Activated CD8-positive, alpha-beta T cell treated with anti-CD3 and anti-CD28 coated beads, Interleukin-2, amount 10 ng/mL, durations not matched to agents 7 days and 5 days (primary cell): ENCODE measurements around the gene CRIP2. TPM values are rescaled to one million over a fixed set of nuclear protein-coding genes. Genes with fewer than 3 reads are reported as not detected.

Experiments used
- ATAC-seq: fragments of 150-1000 bp; cut with Tn5 transposase; one replicate; pipeline ENCODE4 v1.10.0; 2021; ENCODE audit warnings: moderate library complexity
- CTCF ChIA-PET: fragments of 350-600 bp; sonication (Branson Sonifier 250); formaldehyde crosslinking; loops from one replicate; lab custom pipeline; 2021; ENCODE audit warnings: antibody characterized with exemption; lab: Charles Lee
- POLR2A ChIA-PET: fragments of 350-600 bp; sonication (Branson Sonifier 250); formaldehyde crosslinking; loops from one replicate; lab custom pipeline; 2021; ENCODE audit warnings: antibody characterized with exemption; lab: Charles Lee
- DNase-seq: peaks from one replicate; pipeline ENCODE4 v3.0.0-alpha.2; 2020
- H3K27ac Mint-ChIP-seq: one replicate; pipeline ENCODE4 v1.8.0; 2021; ENCODE audit warnings: mild to moderate bottlenecking, mixed read lengths
- H3K27me3 Mint-ChIP-seq: one replicate; pipeline ENCODE4 v1.8.0; 2021; ENCODE audit warnings: low read depth, mixed read lengths
- H3K36me3 Mint-ChIP-seq: one replicate; pipeline ENCODE4 v1.8.0; 2021; ENCODE audit warnings: low read depth, mixed read lengths
- H3K4me1 Mint-ChIP-seq: one replicate; pipeline ENCODE4 v1.8.0; 2021; ENCODE audit warnings: low read depth, mixed read lengths
- H3K4me3 Mint-ChIP-seq: one replicate; pipeline ENCODE4 v1.8.0; 2021; ENCODE audit warnings: mild to moderate bottlenecking, mixed read lengths
- H3K9me3 Mint-ChIP-seq: one replicate; pipeline ENCODE4 v1.8.0; 2022; ENCODE audit warnings: mixed read lengths; ENCODE audit not compliant: insufficient read depth
- total RNA-seq, 2 experiments: library from RNA; stranded (reverse); gene quantifications; one replicate each; pipeline ENCODE4 v1.2.3, GENCODE V29; 2021

Gene CRIP2
- total RNA-seq, 2 experiments from 2014 or later = 0.21 to 0.31 TPM

DNA sequence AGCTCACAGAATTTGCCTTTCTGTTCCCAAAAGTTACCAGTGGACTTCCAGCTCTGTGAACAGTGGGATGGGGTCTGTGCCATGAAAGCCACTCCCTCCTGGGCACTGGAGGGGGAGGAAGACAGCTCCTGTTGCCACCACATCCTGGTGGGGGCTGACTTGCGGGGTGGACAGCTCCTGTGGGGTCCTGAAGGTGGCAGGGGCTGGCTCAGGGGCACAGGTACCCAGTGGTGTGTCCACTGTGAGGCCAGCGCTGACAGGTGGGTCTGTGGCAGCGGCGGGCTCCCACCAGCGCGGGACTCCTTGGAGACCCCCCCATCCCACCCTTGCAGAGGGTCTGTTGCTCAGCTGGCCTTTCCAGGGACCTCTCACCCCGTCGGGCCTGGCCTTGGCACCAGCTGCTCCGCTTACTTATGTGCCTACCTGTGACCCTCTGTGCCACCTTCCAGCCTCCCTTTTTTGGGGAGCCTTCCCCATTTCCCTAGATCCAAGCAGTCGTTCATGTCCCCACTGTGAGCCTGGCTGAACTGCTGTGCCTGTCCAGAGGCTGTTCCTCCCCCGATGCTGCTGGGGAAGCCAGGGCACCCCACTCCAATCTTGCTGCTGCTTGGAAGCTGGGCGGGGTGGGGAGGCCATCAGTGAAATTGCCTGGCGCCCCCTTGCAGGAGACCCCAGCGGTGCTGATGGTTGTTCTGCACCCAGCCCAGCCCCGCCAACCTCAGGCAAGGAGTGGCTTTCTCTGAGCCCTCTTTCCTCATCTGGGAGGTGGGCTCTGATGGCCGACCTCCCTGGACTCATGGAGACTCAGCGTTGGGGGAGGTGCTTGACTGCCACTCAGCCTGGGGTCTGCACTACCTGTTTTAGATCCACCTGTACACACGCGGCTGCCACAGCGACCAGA is 18.6 kb downstream of the CRIP2 start:
- no peaks in the 10 kb centered on the region for H3K9me3 Mint-ChIP-seq
- no peak overlapping the region for H3K27ac Mint-ChIP-seq
- H3K27me3 Mint-ChIP-seq = no peaks in the 10 kb centered on the region
- peaks cover 18% of the 10 kb centered on the region for H3K4me1 Mint-ChIP-seq
- H3K36me3 Mint-ChIP-seq = peaks cover 13% of the 10 kb centered on the region
- H3K4me3 Mint-ChIP-seq = peak overlapping the region; percentile 23
- POLR2A ChIA-PET = interaction anchor here (0.6 to 1.6 kb wide), 3 partner anchors 10 to 186 kb away, joined by 3 to 5 read pairs (median 4); no protein-coding TSS in a partner anchor
- ATAC-seq = no peak
- no peak for DNase-seq
- CTCF ChIA-PET = interaction anchor here (2.5 to 5.4 kb wide), 3 partner anchors 12 to 121 kb away, joined by 11 to 157 read pairs (median 132); no protein-coding TSS in a partner anchor

GRCh38 chr14:105493921-105494605 is 19.4 kb downstream of the CRIP2 start:
- Mint-ChIP-seq H3K27ac (no peak overlapping the region), H3K36me3 (peaks cover 11% of the 10 kb centered on the region), H3K27me3 (no peaks in the 10 kb centered on the region), H3K4me3 (no peak overlapping the region), H3K9me3 (no peaks in the 10 kb centered on the region), H3K4me1 (peaks cover 13% of the 10 kb centered on the region)
- ChIA-PET CTCF (no interaction called here), POLR2A (interaction anchor here (1.6 kb wide), 1 partner anchor 13 kb away, joined by 4 read pairs; no protein-coding TSS in a partner anchor)
- DNase-seq = no peak
- ATAC-seq = no peak

GRCh38 chr14:105494606-105494929 is 19.9 kb downstream of the CRIP2 start:
- Mint-ChIP-seq H3K4me3 (no peak overlapping the region), H3K4me1 (peaks cover 8% of the 10 kb centered on the region), H3K27me3 (no peaks in the 10 kb centered on the region), H3K36me3 (peaks cover 6% of the 10 kb centered on the region), H3K27ac (no peak overlapping the region), H3K9me3 (no peaks in the 10 kb centered on the region)
- DNase-seq (no peak), ATAC-seq (no peak)
- POLR2A ChIA-PET = no interaction called here
- CTCF ChIA-PET = no interaction called here

- ATAC-seq (no peak), DNase-seq (no peak)
- ChIA-PET CTCF (no interaction called here), POLR2A (no interaction called here)
- H3K36me3 Mint-ChIP-seq = peaks cover 5% of the 10 kb centered on the region
- no peak overlapping the region for H3K4me3 Mint-ChIP-seq
- no peaks in the 10 kb centered on the region for H3K9me3 Mint-ChIP-seq
- peaks cover 6% of the 10 kb centered on the region for H3K4me1 Mint-ChIP-seq
- H3K27me3 Mint-ChIP-seq = no peaks in the 10 kb centered on the region
- H3K27ac Mint-ChIP-seq = no peak overlapping the region
These were observed 20.7 kb downstream of the CRIP2 start for GRCh38 chr14:105495101-105495989.

GRCh38 chr14:105495990-105496830 is 21.6 kb downstream of the CRIP2 start:
- Mint-ChIP-seq H3K9me3 (no peaks in the 10 kb centered on the region), H3K27ac (no peak overlapping the region), H3K4me3 (no peak overlapping the region), H3K27me3 (no peaks in the 10 kb centered on the region), H3K4me1 (peaks cover 6% of the 10 kb centered on the region), H3K36me3 (peaks cover 5% of the 10 kb centered on the region)
- DNase-seq (no peak), ATAC-seq (no peak)
- POLR2A ChIA-PET = no interaction called here
- CTCF ChIA-PET = no interaction called here

- no peak overlapping the region for H3K4me3 Mint-ChIP-seq
- CTCF ChIA-PET = no interaction called here
- POLR2A ChIA-PET = no interaction called here
- ATAC-seq (no peak), DNase-seq (no peak)
- H3K36me3 Mint-ChIP-seq = peaks cover 5% of the 10 kb centered on the region
- no peak overlapping the region for H3K27ac Mint-ChIP-seq
- H3K4me1 Mint-ChIP-seq = peaks cover 2% of the 10 kb centered on the region
- no peaks in the 10 kb centered on the region for H3K9me3 Mint-ChIP-seq
- no peaks in the 10 kb centered on the region for H3K27me3 Mint-ChIP-seq
These were observed 22.4 kb downstream of the CRIP2 start for GRCh38 chr14:105496831-105497591.

DNA sequence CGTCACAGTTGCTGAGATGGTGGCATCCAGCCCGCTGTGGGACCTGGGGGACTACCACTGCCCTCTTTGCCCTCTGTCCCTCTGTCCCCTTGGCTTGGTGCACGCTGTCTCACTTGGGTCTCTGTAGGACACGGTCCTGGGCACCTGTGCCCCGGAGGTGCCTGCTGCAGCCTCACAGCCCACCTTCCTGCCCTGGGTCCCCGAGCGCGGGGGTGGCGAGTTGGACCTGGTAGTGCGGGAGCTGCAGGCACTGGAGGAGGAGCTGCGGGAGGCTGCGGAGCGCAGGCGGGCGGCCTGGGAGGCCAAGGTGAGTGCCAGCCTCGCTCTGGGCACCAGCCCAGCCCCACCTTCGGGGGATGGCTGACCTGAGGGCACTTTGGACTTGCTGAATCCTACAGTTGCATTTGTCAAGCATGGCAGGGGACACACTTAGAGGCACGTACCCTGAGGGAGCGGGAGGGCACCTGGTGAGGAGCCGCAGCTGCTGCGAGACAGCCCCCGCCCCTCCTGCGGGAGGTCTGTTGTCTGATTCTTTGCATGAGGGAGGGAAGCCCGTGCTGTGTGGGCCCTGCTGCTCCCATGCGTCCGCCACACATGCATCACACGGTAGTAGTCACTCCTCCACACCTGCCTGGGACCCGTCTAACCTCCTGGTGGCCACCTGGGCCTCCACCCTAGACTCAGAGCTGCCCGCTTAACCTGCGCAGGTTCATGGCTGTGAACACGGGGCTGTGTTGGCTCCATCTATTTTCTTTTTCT is 23.2 kb downstream of the CRIP2 start:
- H3K27ac Mint-ChIP-seq = no peak overlapping the region

DNA sequence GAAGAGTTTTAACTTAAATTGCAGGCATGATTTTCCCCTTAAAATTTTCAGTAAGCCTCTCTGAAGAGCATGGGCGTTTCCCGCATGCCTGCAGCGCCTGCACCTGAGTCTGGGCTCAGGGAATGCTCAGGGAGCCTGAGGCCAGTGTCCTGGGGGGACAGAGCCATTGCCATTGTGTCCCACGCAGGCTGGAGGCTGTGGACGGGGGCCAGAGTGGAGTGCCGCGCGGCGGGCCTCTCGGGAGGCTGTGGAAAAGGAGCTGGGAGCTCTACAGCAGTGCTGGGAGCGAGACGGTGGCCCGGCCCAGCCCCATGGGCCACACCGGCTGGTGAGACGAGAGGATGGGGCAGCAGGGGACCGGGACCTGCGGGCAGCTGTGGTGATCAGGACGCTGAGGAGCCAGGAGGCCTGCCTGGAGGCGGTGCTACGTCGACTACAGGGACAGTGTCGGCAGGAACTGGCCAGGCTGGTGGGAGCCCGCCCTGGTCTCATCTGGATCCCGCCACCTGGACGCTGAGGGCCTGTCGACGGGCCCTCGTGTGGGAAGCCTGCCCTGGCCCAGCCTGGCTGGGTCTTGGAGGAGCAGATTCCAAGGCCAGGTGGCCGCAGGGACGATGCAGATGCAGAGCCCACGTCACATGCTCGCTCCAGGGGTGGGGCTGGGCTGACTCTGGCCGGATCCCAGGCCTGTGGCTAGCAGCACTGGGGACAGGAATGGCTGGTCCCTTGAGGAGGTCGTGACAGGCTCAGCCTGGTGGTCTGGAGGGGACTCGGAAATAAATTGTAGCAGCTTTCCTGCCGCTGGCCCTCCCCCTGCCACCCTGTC is 24.0 kb downstream of the CRIP2 start:
- POLR2A ChIA-PET = no interaction called here
- H3K4me1 Mint-ChIP-seq = no peaks in the 10 kb centered on the region
- ATAC-seq = no peak
- H3K27me3 Mint-ChIP-seq = no peaks in the 10 kb centered on the region
- no peak overlapping the region for H3K4me3 Mint-ChIP-seq
- CTCF ChIA-PET = no interaction called here
- H3K9me3 Mint-ChIP-seq = no peaks in the 10 kb centered on the region
- no peak for DNase-seq
- H3K27ac Mint-ChIP-seq = no peak overlapping the region
- H3K36me3 Mint-ChIP-seq = peaks cover under 1% of the 10 kb centered on the region

More for the DNA sequence above, 23.2 kb downstream of the CRIP2 start:
- H3K4me3 Mint-ChIP-seq = no peak overlapping the region
- no peaks in the 10 kb centered on the region for H3K4me1 Mint-ChIP-seq
- no peak for DNase-seq
- ChIA-PET POLR2A (no interaction called here), CTCF (no interaction called here)
- H3K9me3 Mint-ChIP-seq = no peaks in the 10 kb centered on the region
- H3K36me3 Mint-ChIP-seq = peaks cover 5% of the 10 kb centered on the region
- ATAC-seq = no peak
- no peaks in the 10 kb centered on the region for H3K27me3 Mint-ChIP-seq

- no peak overlapping the region for H3K27ac Mint-ChIP-seq
- CTCF ChIA-PET = no interaction called here
- no peak for ATAC-seq
- H3K9me3 Mint-ChIP-seq = no peaks in the 10 kb centered on the region
- POLR2A ChIA-PET = interaction anchor here (0.6 kb wide), 1 partner anchor 8 kb away, joined by 4 read pairs; the partner anchor contains the start of gene TEDC1
- DNase-seq = no peak
- no peaks in the 10 kb centered on the region for H3K36me3 Mint-ChIP-seq
- no peaks in the 10 kb centered on the region for H3K4me1 Mint-ChIP-seq
- no peak overlapping the region for H3K4me3 Mint-ChIP-seq
- no peaks in the 10 kb centered on the region for H3K27me3 Mint-ChIP-seq
These were observed 24.8 kb downstream of the CRIP2 start for GRCh38 chr14:105499256-105500035.
